H1 (cell line): Measurements from ENCODE around the gene ZNF311. TPM values are rescaled to one million over a fixed set of nuclear protein-coding genes. Genes with fewer than 3 reads are reported as not detected.

Experiments used
- JUN ChIP-seq: IDR thresholded peaks from 2 replicates; pipeline ENCODE4 v1.6.1; 2011; ENCODE audit warnings: low read depth, mild to moderate bottlenecking, improper control_type of control experiment, low read length
- SAP30 ChIP-seq: fragments of 300-600 bp; sonication (generic); IDR thresholded peaks from 2 replicates; pipeline ENCODE4 v1.7.1; 2012; ENCODE audit warnings: low read length, moderate library complexity, mild to moderate bottlenecking, inconsistent platforms; ENCODE audit not compliant: insufficient read depth, insufficient replicate concordance
- SIN3A ChIP-seq, 2 experiments: IDR thresholded peaks in 1 of 2; conservative IDR thresholded peaks in 1 of 2; 2 replicates each; pipeline ENCODE4 v1.6.1; 2011 to 2012; ENCODE audit warnings: low read length in 2 of 2, improper control_type of control experiment in 1 of 2, low read depth in 1 of 2, mild to moderate bottlenecking in 1 of 2
- SP1 ChIP-seq: IDR thresholded peaks from 2 replicates; pipeline ENCODE4 v1.6.1; 2011; ENCODE audit warnings: low read depth, low read length
- TEAD4 ChIP-seq: IDR thresholded peaks from 2 replicates; pipeline ENCODE4 v1.6.1; 2012; ENCODE audit warnings: low read depth, low read length, inconsistent platforms, mixed read lengths
- YY1 ChIP-seq: IDR thresholded peaks from 2 replicates; pipeline ENCODE4 v1.6.1; 2011; ENCODE audit warnings: low read depth, mild to moderate bottlenecking, low read length
- polyA plus RNA-seq, 7 experiments: library from polyadenylated mRNA; depleted of rRNA in 3 of 7; stranded (reverse) in 5 of 7; unstranded in 2 of 7; fragments of >200 nt in 5 of 7; fragments of 200-250 nt in 2 of 7; gene quantifications; 1 replicate in 5 of 7; 2 replicates in 1 of 7; 4 replicates in 1 of 7; pipeline versions ENCODE4 v1.2.1 to v1.2.3, GENCODE V29; 2011 to 2013; ENCODE audit warnings: missing spikeins in 2 of 7, mixed read lengths in 2 of 7
- total RNA-seq: library from RNA; stranded (reverse); fragmentation: NEBNext Ultra II Directional; extraction: Animal tissue kit (Norgen Biotek cat#: 25700); gene quantifications from 2 replicates; pipeline ENCODE4 v1.2.1, GENCODE V29; 2021
- TF ChIP-seq, protein P1 (sequence below): fragments of 300-600 bp; sonication (generic); IDR thresholded peaks from 2 replicates; pipeline ENCODE4 v1.7.1; 2012; ENCODE audit warnings: low read length, moderate library complexity, mild to moderate bottlenecking, inconsistent platforms; ENCODE audit not compliant: insufficient replicate concordance

The ZNF311 gene
- total and polyA plus RNA-seq, 2 of the 8 experiments (the other 6 are each of a cell fraction or from before 2014, with no cell fraction given), result 1.9 to 4.2 TPM

DNA sequence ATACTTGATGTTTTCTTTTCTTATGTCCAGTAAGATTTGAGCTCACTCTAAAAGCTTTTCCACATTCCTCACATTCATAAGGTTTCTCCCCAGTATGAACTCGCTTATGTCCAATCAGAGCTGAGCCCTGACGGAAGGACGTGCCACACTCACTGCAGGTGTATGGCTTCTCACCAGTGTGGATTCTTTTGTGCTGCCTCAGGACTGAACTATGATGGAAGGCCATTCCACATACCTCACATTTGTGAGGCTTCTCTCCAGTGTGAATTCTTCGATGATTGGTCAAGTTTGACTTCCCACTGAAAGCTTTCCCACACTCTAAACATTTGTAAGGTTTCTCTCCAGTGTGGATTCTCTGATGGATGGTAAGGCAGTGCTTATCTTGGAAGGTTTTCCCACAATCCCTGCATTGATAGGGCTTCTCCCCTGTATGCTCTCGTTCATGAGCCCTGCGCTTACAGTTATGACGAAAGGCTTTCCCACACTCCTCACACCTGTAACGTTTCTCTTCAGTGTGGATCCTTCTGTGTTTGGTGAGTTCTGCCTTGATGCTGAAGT lies 9.9 kb downstream of the ZNF311 start (continued):
- TF ChIP-seq, protein P1, sequence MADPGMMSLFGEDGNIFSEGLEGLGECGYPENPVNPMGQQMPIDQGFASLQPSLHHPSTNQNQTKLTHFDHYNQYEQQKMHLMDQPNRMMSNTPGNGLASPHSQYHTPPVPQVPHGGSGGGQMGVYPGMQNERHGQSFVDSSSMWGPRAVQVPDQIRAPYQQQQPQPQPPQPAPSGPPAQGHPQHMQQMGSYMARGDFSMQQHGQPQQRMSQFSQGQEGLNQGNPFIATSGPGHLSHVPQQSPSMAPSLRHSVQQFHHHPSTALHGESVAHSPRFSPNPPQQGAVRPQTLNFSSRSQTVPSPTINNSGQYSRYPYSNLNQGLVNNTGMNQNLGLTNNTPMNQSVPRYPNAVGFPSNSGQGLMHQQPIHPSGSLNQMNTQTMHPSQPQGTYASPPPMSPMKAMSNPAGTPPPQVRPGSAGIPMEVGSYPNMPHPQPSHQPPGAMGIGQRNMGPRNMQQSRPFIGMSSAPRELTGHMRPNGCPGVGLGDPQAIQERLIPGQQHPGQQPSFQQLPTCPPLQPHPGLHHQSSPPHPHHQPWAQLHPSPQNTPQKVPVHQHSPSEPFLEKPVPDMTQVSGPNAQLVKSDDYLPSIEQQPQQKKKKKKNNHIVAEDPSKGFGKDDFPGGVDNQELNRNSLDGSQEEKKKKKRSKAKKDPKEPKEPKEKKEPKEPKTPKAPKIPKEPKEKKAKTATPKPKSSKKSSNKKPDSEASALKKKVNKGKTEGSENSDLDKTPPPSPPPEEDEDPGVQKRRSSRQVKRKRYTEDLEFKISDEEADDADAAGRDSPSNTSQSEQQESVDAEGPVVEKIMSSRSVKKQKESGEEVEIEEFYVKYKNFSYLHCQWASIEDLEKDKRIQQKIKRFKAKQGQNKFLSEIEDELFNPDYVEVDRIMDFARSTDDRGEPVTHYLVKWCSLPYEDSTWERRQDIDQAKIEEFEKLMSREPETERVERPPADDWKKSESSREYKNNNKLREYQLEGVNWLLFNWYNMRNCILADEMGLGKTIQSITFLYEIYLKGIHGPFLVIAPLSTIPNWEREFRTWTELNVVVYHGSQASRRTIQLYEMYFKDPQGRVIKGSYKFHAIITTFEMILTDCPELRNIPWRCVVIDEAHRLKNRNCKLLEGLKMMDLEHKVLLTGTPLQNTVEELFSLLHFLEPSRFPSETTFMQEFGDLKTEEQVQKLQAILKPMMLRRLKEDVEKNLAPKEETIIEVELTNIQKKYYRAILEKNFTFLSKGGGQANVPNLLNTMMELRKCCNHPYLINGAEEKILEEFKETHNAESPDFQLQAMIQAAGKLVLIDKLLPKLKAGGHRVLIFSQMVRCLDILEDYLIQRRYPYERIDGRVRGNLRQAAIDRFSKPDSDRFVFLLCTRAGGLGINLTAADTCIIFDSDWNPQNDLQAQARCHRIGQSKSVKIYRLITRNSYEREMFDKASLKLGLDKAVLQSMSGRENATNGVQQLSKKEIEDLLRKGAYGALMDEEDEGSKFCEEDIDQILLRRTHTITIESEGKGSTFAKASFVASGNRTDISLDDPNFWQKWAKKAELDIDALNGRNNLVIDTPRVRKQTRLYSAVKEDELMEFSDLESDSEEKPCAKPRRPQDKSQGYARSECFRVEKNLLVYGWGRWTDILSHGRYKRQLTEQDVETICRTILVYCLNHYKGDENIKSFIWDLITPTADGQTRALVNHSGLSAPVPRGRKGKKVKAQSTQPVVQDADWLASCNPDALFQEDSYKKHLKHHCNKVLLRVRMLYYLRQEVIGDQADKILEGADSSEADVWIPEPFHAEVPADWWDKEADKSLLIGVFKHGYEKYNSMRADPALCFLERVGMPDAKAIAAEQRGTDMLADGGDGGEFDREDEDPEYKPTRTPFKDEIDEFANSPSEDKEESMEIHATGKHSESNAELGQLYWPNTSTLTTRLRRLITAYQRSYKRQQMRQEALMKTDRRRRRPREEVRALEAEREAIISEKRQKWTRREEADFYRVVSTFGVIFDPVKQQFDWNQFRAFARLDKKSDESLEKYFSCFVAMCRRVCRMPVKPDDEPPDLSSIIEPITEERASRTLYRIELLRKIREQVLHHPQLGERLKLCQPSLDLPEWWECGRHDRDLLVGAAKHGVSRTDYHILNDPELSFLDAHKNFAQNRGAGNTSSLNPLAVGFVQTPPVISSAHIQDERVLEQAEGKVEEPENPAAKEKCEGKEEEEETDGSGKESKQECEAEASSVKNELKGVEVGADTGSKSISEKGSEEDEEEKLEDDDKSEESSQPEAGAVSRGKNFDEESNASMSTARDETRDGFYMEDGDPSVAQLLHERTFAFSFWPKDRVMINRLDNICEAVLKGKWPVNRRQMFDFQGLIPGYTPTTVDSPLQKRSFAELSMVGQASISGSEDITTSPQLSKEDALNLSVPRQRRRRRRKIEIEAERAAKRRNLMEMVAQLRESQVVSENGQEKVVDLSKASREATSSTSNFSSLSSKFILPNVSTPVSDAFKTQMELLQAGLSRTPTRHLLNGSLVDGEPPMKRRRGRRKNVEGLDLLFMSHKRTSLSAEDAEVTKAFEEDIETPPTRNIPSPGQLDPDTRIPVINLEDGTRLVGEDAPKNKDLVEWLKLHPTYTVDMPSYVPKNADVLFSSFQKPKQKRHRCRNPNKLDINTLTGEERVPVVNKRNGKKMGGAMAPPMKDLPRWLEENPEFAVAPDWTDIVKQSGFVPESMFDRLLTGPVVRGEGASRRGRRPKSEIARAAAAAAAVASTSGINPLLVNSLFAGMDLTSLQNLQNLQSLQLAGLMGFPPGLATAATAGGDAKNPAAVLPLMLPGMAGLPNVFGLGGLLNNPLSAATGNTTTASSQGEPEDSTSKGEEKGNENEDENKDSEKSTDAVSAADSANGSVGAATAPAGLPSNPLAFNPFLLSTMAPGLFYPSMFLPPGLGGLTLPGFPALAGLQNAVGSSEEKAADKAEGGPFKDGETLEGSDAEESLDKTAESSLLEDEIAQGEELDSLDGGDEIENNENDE, result no peak
- no peak for TF ChIP-seq JUN
- TF ChIP-seq SAP30, result no peak
- no peak for TF ChIP-seq YY1
- no peak for TF ChIP-seq SIN3A (conservative IDR thresholded peaks at IDR 0.05 in 1 of 2, IDR thresholded peaks at IDR 0.05 in 1 of 2; ENCODE audit: low read depth in 1 of 2, low read length in 2 of 2)
- TF ChIP-seq TEAD4, result no peak
- no peak for TF ChIP-seq SP1
